DND-41 (cell line): ENCODE results near the gene NEGR1.

Experiments used
- ATAC-seq: fragments of 200-7000 bp; cut with Tn5 transposase; 3 replicates; pipeline ENCODE4 v1.9.1; 2021; ENCODE audit warnings: low read depth; ENCODE audit not compliant: insufficient read depth
- DNase-seq: peaks from one replicate; pipeline ENCODE4 v3.0.0-alpha.2; 2020
- H2AFZ ChIP-seq: 2 replicates; pipeline ENCODE4 v1.6.0; 2012; ENCODE audit warnings: low read depth, low read length
- H3K27ac ChIP-seq: 2 replicates; pipeline ENCODE4 v1.5.1; 2012; ENCODE audit warnings: low read length, inconsistent platforms
- H3K27me3 ChIP-seq: fragments of 200-600 bp; sonication (generic); 2 replicates; pipeline ENCODE4 v1.6.0; 2012; ENCODE audit warnings: low read length, mild to moderate bottlenecking, inconsistent platforms; ENCODE audit not compliant: insufficient read depth, poor library complexity
- H3K36me3 ChIP-seq: 2 replicates; pipeline ENCODE4 v1.5.1; 2012; ENCODE audit warnings: low read length, inconsistent platforms; ENCODE audit not compliant: insufficient read depth
- H3K4me1 ChIP-seq: 2 replicates; pipeline ENCODE4 v1.5.1; 2012; ENCODE audit warnings: mild to moderate bottlenecking, low read length; ENCODE audit not compliant: insufficient read depth
- H3K4me2 ChIP-seq: 2 replicates; pipeline ENCODE4 v1.6.0; 2012; ENCODE audit warnings: mild to moderate bottlenecking, moderate library complexity, low read length, inconsistent platforms; ENCODE audit not compliant: insufficient read depth
- H3K4me3 ChIP-seq, 2 experiments: fragments of 200-600 bp in 1 of 2; shearing (Covaris generic) in 1 of 2; 2 replicates each; pipeline ENCODE4 v1.5.1; 2012 to 2016; ENCODE audit warnings: inconsistent platforms in 2 of 2, low read length in 2 of 2, mild to moderate bottlenecking in 2 of 2, low read depth in 1 of 2, moderate library complexity in 1 of 2
- H3K79me2 ChIP-seq: 2 replicates; pipeline ENCODE4 v1.6.0; 2012; ENCODE audit warnings: low read length, inconsistent platforms; ENCODE audit not compliant: insufficient read depth
- H3K9ac ChIP-seq: 2 replicates; pipeline ENCODE4 v1.6.0; 2012; ENCODE audit warnings: low read depth, mild to moderate bottlenecking, inconsistent platforms, low read length, moderate library complexity
- H3K9me3 ChIP-seq: 2 replicates; pipeline ENCODE4 v1.5.1; 2012; ENCODE audit warnings: low read length, moderate library complexity, mild to moderate bottlenecking, inconsistent platforms; ENCODE audit not compliant: insufficient read depth, severe bottlenecking
- H4K20me1 ChIP-seq: 2 replicates; pipeline ENCODE4 v1.6.0; 2012; ENCODE audit warnings: low read length; ENCODE audit not compliant: insufficient read depth
- CTCF ChIP-seq: IDR thresholded peaks from 2 replicates; pipeline ENCODE4 v1.5.1; 2012; ENCODE audit warnings: borderline replicate concordance, low read length, moderate library complexity, mild to moderate bottlenecking; ENCODE audit not compliant: poor library complexity, severe bottlenecking; ENCODE audit errors: extremely low read depth
- EZH2 ChIP-seq: IDR thresholded peaks from 3 replicates; pipeline ENCODE4 v1.6.1; 2012; ENCODE audit warnings: borderline replicate concordance, low read depth, mild to moderate bottlenecking, moderate library complexity, low read length, inconsistent platforms; ENCODE audit not compliant: severe bottlenecking

NEGR1 gene

DNA sequence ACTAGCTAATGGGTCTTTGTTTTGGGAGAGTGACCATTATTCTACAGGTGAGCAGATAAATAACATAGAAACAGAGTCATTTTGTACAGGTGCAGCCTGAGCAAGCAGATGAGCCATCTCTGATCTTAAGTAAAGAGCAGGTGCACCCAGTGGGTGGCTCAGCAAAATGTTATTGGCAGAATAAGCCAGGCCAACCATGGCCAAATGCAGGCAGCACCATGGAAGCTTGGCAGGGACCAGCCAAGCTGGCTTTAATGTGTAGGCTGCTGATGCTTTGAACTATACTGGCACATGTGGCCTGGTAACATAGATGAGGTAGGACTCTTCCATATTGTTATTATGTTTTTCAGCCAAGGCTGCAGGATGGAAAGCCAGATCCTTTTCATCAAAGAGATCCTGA, 648.2 kb downstream of the NEGR1 start:
- no peak overlapping the region for H3K9ac ChIP-seq
- peaks cover 4% of the 10 kb centered on the region for H3K9me3 ChIP-seq
- H3K36me3 ChIP-seq: no peaks in the 10 kb centered on the region
- no peak for DNase-seq
- H2AFZ ChIP-seq: 0 out of 2 replicates have a peak overlapping the region, but pooled peaks have one; percentile 29
- TF ChIP-seq CTCF (no peak), EZH2 (no peak)
- H4K20me1 ChIP-seq: no peaks in the 10 kb centered on the region
- H3K4me3 ChIP-seq: no peak overlapping the region
- H3K79me2 ChIP-seq: no peaks in the 10 kb centered on the region
- no peaks in the 10 kb centered on the region for H3K27me3 ChIP-seq
- no peak overlapping the region for H3K27ac ChIP-seq
- no peaks in the 10 kb centered on the region for H3K4me1 ChIP-seq
- no peak for ATAC-seq
- H3K4me2 ChIP-seq: no peak overlapping the region

DNA sequence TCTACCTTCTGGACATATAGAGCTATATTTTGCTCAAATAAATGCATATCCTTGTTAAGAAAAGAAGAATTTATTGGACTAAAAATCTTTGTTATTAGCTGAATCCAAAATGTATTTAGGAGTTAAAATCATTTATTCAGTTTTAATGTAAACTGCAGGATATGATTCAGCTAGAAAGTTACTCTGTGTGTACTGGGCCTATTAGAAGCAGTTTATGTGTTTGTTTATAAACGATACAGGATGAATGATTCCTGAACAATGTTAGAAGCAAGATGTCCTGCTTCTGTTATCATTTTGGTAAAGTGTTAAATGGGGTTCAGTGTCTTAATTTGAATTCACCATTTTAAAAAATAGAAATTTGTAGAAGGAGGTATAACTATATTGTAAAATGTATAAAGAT, 652.3 kb downstream of the NEGR1 start:
- Histone ChIP-seq H3K4me3 (no peak overlapping the region), H3K4me1 (no peaks in the 10 kb centered on the region), H3K9ac (no peak overlapping the region), H3K27ac (no peak overlapping the region), H3K36me3 (no peaks in the 10 kb centered on the region), H3K4me2 (no peak overlapping the region), H3K9me3 (no peaks in the 10 kb centered on the region), H2AFZ (no peak overlapping the region; the same call in 1 of the 2 replicates), H3K79me2 (no peaks in the 10 kb centered on the region), H4K20me1 (no peaks in the 10 kb centered on the region), H3K27me3 (no peaks in the 10 kb centered on the region)
- TF ChIP-seq CTCF (no peak), EZH2 (no peak)
- ATAC-seq: no peak
- DNase-seq: no peak

- Histone ChIP-seq H3K79me2 (no peaks in the 10 kb centered on the region), H4K20me1 (no peaks in the 10 kb centered on the region), H3K36me3 (no peaks in the 10 kb centered on the region), H3K27me3 (no peaks in the 10 kb centered on the region), H3K4me3 (no peak overlapping the region), H3K4me2 (no peak overlapping the region), H2AFZ (no peak overlapping the region), H3K9ac (no peak overlapping the region), H3K4me1 (no peaks in the 10 kb centered on the region), H3K9me3 (no peaks in the 10 kb centered on the region), H3K27ac (no peak overlapping the region)
- TF ChIP-seq CTCF (no peak), EZH2 (no peak)
- DNase-seq (no peak), ATAC-seq (no peak)
These were observed 657.3 kb downstream of the NEGR1 start for GRCh38 chr1:71625004-71625403.

DNA sequence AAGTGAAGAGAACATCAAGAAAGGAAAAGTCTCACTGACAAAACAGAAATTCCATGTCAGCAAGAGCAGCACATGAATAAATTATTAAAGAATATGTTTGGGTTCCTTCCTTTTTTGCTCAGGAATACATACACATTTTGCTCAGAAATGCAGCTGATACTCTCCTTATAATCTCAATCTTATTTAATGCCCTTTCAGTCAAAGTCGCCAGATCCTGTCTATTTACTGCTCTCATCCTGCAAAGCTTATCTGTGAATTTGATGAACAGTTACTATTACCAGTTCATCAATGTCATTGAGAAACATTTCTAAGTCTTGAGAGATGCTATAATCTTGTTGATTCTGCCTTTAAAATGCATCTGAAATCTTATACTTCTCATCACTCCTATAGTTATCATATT, 658.5 kb downstream of the NEGR1 start:
- ATAC-seq (no peak), DNase-seq (no peak)
- Histone ChIP-seq H3K9me3 (no peaks in the 10 kb centered on the region), H3K4me1 (no peaks in the 10 kb centered on the region), H3K4me2 (no peak overlapping the region), H3K9ac (no peak overlapping the region), H4K20me1 (no peaks in the 10 kb centered on the region), H2AFZ (no peak overlapping the region), H3K36me3 (no peaks in the 10 kb centered on the region), H3K27me3 (no peaks in the 10 kb centered on the region), H3K27ac (no peak overlapping the region), H3K79me2 (no peaks in the 10 kb centered on the region), H3K4me3 (no peak overlapping the region)
- TF ChIP-seq EZH2: no peak
- TF ChIP-seq CTCF: no peak
